Mononuclear cell (primary cell): ENCODE results near the gene BAHD1. TPM values are rescaled to one million over a fixed set of nuclear protein-coding genes. Genes with fewer than 3 reads are reported as not detected.

Experiments used
- H3K27me3 ChIP-seq: 2 replicates; pipeline ENCODE4 v1.6.0; 2011; ENCODE audit warnings: low read length, control low read depth; ENCODE audit not compliant: insufficient read depth
- H3K4me1 ChIP-seq: 2 replicates; pipeline ENCODE4 v1.5.1; 2011; ENCODE audit warnings: mild to moderate bottlenecking, low read length, control low read depth; ENCODE audit not compliant: insufficient read depth
- H3K4me3 ChIP-seq: 2 replicates; pipeline ENCODE4 v1.5.1; 2011; ENCODE audit warnings: mild to moderate bottlenecking, low read length, moderate library complexity
- H3K9me3 ChIP-seq: 2 replicates; pipeline ENCODE4 v1.5.1; 2011; ENCODE audit warnings: low read depth, mild to moderate bottlenecking, control low read depth, low read length
- total RNA-seq: library from RNA; depleted of rRNA; stranded (reverse); fragments of >200 nt; gene quantifications from one replicate; pipeline ENCODE4 v1.2.3, GENCODE V29; 2012

The BAHD1 gene
- total RNA-seq, 1 donor, result 13.9 TPM

- no peaks in the 10 kb centered on the region for H3K4me1 ChIP-seq
- H3K27me3 ChIP-seq, result no peaks in the 10 kb centered on the region
- no peak overlapping the region for H3K4me3 ChIP-seq
- H3K9me3 ChIP-seq, result no peaks in the 10 kb centered on the region
These were observed 45.5 kb downstream of the BAHD1 start for GRCh38 chr15:40486066-40486770.

DNA sequence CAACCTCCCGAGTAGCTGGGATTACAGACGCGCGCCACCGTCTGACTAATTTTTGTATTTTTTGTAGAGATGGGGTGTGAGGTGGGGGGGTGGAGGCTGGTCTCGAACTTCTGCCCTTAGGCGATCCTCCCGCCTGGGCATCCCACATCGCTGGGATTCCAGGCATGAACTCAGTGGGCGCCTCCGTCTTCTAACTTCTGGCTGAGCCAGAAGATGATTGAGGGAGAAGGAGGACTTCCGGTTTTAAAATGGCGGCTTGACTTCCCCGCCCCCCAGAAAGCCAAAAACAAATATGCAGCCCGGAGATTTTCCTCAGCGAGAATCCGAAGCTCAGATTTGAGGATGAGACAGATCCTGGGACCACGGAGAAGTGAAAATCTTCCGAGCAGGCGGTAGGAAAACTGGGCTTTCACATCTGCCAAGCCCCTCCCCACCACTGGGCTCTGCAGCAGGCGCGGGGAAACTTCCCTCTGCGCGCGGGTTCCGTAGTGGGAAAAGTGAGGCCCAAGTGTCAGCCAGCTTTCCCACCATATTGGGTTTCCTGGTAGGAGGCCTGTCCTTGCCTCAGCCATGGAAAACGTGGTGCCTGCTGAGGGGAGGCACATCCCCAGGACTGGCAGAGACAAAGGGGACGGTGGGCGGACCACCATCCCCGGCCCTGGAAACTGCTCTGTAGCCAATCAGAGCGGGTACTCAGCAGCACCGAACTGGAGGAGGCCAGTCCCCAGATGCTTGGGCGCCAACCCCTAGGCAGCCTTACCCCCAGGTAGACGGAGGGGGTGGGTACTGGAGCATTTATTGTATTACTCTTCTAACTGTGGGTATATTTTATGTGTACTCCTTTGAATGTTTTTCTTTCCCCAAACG lies 47.3 kb downstream of the BAHD1 start:
- Histone ChIP-seq H3K4me3 (no peak overlapping the region), H3K9me3 (no peaks in the 10 kb centered on the region), H3K4me1 (no peaks in the 10 kb centered on the region), H3K27me3 (no peaks in the 10 kb centered on the region)

DNA sequence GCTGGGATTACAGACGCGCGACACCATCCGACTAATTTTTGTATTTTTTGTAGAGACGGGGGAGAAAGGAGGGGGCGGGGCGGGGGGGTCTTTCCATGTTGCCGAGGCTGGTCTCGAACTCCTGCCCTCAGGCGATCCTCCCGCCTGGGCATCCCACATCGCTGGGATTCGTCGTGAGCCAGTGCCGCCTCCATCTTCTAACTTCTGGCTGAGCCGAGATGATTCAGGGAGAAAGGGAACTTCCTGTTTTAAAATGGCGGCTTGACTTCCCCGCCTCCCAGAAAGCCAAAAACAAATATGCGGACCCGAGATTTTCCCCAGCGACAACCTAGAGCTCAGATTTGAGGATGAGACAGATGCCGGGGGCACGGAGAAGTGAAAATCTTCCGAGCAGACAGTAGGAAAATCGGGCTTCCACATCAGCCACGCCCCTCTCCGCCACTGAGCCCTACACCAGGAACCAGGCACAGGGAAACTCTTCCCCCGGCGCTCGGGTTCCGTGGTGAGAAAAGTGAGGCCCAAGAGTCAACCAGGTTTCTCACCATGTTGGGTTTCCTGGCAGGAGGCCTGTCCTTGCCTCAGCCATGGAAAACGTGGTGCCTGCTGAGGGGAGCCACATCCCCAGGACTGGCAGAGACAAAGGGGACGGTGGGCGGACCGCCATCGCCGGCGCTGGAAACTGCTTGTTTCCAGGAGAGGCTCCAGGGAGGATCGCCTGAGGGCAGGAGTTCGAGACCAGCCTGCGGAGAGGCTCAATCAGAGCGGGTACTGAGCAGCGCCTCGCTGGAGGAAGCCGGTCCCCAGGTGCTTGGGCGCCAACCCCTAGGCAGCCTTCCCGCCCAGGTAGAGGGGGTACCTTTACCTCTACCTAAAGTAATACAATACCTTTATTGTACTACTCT lies 48.8 kb downstream of the BAHD1 start:
- Histone ChIP-seq H3K4me1 (no peaks in the 10 kb centered on the region), H3K27me3 (no peaks in the 10 kb centered on the region), H3K9me3 (no peaks in the 10 kb centered on the region), H3K4me3 (no peak overlapping the region)

DNA sequence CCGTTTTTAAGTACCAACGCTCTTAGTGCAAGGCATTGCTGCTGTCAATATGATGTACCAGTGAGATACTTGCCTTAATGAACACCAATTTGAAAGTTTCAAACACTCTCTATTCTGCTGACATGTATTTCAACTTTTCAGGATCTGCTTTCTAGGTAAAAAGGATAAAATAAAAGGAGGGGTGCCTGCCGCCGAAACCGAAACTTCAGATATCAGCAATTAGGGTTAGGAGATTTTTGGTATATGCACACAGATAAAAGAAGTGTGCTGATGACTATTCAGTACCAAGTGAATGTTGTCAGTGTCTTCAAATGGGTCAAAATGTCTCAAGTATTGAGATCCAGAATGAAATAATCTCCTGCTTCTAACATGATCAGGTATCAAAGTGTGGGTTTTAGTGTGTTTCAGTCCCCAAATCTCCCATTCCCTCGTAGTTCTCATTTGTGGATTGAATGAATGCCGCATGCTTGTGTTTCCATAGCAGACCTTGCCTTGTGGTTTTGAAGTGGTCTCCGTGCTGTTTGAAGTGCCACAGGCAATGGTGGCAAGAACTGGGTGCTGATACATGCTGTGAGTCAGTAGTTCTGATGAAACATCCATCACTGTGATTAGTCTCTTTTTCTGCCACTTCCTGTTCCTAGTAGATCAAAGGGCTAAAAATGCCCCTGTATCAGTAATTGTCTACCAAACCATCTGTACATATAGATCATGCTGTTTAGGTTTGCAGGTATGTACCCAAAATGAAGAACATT lies 52.5 kb downstream of the BAHD1 start:
- H3K27me3 ChIP-seq, result no peaks in the 10 kb centered on the region
- no peaks in the 10 kb centered on the region for H3K9me3 ChIP-seq
- no peak overlapping the region for H3K4me3 ChIP-seq
- no peaks in the 10 kb centered on the region for H3K4me1 ChIP-seq

DNA sequence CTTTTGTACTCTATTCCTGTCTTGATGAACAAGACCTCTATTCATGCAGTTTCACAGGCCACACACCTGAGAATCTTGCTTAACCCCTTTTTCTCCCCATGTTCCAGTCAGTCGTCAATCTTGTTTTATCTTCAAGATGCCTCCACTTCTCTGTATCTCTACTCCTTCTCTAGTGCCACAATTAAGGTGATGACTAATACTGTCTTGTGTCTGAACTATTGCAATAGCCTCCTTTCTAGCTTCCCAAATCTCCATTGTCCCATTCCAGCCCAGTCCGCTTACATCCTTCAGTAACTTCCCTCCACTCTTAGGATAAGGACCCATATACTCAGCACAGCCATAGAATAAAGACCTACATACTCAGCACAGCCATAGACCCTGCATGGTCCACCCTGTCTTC lies 54.8 kb downstream of the BAHD1 start:
- no peak overlapping the region for H3K4me3 ChIP-seq
- H3K4me1 ChIP-seq, result no peaks in the 10 kb centered on the region
- H3K27me3 ChIP-seq, result peaks cover 6% of the 10 kb centered on the region

GRCh38 chr15:40498418-40498817 lies 57.7 kb downstream of the BAHD1 start:
- no peaks in the 10 kb centered on the region for H3K4me1 ChIP-seq
- H3K9me3 ChIP-seq, result no peaks in the 10 kb centered on the region
- peaks cover 12% of the 10 kb centered on the region for H3K27me3 ChIP-seq
- no peak overlapping the region for H3K4me3 ChIP-seq

More for the DNA sequence above, 54.8 kb downstream of the BAHD1 start:
- H3K9me3 ChIP-seq, result no peaks in the 10 kb centered on the region

- Histone ChIP-seq H3K4me1 (no peaks in the 10 kb centered on the region), H3K27me3 (peaks cover 15% of the 10 kb centered on the region), H3K4me3 (no peak overlapping the region), H3K9me3 (no peaks in the 10 kb centered on the region)
These were observed 58.1 kb downstream of the BAHD1 start for GRCh38 chr15:40498891-40499290.

- no peaks in the 10 kb centered on the region for H3K9me3 ChIP-seq
- peaks cover 17% of the 10 kb centered on the region for H3K27me3 ChIP-seq
- no peak overlapping the region for H3K4me3 ChIP-seq
- H3K4me1 ChIP-seq, result no peaks in the 10 kb centered on the region
These were observed 59.2 kb downstream of the BAHD1 start for GRCh38 chr15:40499931-40500330.

GRCh38 chr15:40500568-40501330 lies 60.0 kb downstream of the BAHD1 start:
- Histone ChIP-seq H3K9me3 (no peaks in the 10 kb centered on the region), H3K4me3 (no peak overlapping the region), H3K4me1 (no peaks in the 10 kb centered on the region), H3K27me3 (peaks cover 22% of the 10 kb centered on the region)

- Histone ChIP-seq H3K9me3 (no peaks in the 10 kb centered on the region), H3K4me1 (no peaks in the 10 kb centered on the region), H3K27me3 (peaks cover 22% of the 10 kb centered on the region), H3K4me3 (no peak overlapping the region)
These were observed 60.7 kb downstream of the BAHD1 start for GRCh38 chr15:40501487-40501886.

GRCh38 chr15:40506964-40507571 lies 66.3 kb downstream of the BAHD1 start:
- Histone ChIP-seq H3K27me3 (peaks cover 62% of the 10 kb centered on the region), H3K4me1 (peaks cover 23% of the 10 kb centered on the region), H3K9me3 (no peaks in the 10 kb centered on the region), H3K4me3 (no peak overlapping the region)

DNA sequence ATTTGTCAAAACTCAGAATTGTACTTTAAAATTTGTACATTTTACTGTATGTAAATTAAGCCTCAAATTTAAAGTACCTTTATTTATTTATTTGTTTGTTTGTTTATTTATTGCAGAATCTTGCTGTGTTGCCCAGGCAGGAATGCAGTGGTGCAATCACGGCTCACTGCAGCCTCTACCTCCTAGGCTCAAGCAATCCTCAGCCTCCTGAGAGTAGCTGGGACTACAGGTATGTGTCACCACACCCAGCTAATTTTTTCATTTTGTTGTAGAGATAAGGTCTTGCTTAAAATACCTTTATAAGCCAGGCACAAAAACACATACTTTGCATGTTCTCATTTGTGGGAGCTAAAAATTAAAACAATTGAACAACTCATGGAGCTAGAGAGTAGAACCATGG lies 67.5 kb downstream of the BAHD1 start:
- peaks cover 65% of the 10 kb centered on the region for H3K27me3 ChIP-seq

DNA sequence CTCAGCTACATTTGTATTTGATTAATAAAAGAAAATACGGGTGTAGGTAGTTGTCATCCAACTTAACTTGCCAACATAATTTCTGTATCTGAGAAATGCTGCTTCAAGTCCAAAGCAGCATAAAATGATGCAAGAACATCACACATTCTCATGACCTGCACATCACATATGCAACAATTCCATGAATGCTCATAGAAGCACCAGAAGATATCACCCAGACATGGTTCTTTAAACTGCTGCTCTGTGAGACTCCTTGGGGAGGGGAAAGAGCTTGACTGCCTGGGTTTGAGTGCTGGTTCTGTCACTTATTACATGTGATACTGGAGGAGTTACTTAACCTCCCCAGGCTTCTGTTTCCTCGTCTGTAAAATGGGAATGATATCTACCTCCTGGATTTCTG lies 69.4 kb downstream of the BAHD1 start:
- Histone ChIP-seq H3K27me3 (peaks cover 55% of the 10 kb centered on the region), H3K9me3 (no peaks in the 10 kb centered on the region), H3K4me3 (no peak overlapping the region), H3K4me1 (peaks cover 23% of the 10 kb centered on the region)

More for the DNA sequence above, 67.5 kb downstream of the BAHD1 start:
- H3K4me3 ChIP-seq, result no peak overlapping the region
- H3K4me1 ChIP-seq, result peaks cover 23% of the 10 kb centered on the region
- no peaks in the 10 kb centered on the region for H3K9me3 ChIP-seq
